H9 (cell line): ENCODE data around the gene ALLC. TPM values are rescaled to one million over a fixed set of nuclear protein-coding genes. Genes with fewer than 3 reads are reported as not detected.

ENCODE experiments used
- DNase-seq: peaks from one replicate; pipeline ENCODE4 v3.0.0-alpha.2; 2017
- H2AFZ ChIP-seq: one replicate; pipeline ENCODE4 v1.6.1; 2013; ENCODE audit warnings: mild to moderate bottlenecking, low read length, control low read depth, moderate library complexity
- H2AK5ac ChIP-seq: 2 replicates; pipeline ENCODE4 v1.6.1; 2013; ENCODE audit warnings: low read length, control low read depth, mixed read lengths; ENCODE audit not compliant: insufficient read length
- H2BK120ac ChIP-seq: one replicate; pipeline ENCODE4 v1.6.1; 2013; ENCODE audit warnings: low read depth, mild to moderate bottlenecking, low read length, control low read depth, inconsistent platforms; ENCODE audit not compliant: poor library complexity, severe bottlenecking
- H2BK12ac ChIP-seq: 2 replicates; pipeline ENCODE4 v1.6.1; 2013; ENCODE audit warnings: low read length, control low read depth, mixed read lengths, low read depth; ENCODE audit not compliant: insufficient read length
- H2BK15ac ChIP-seq: 2 replicates; pipeline ENCODE4 v1.6.1; 2013; ENCODE audit warnings: low read depth, low read length, control low read depth
- H2BK20ac ChIP-seq: one replicate; pipeline ENCODE4 v1.6.1; 2013; ENCODE audit warnings: low read depth, mild to moderate bottlenecking, low read length, control low read depth, inconsistent platforms; ENCODE audit not compliant: poor library complexity, severe bottlenecking
- H2BK5ac ChIP-seq: 2 replicates; pipeline ENCODE4 v1.6.1; 2013; ENCODE audit warnings: low read length, control low read depth, mixed read lengths; ENCODE audit not compliant: insufficient read length
- H3K14ac ChIP-seq: 2 replicates; pipeline ENCODE4 v1.6.1; 2013; ENCODE audit warnings: low read length, control low read depth; ENCODE audit not compliant: insufficient read depth
- H3K18ac ChIP-seq: 2 replicates; pipeline ENCODE4 v1.6.1; 2013; ENCODE audit warnings: low read depth, mild to moderate bottlenecking, mixed read lengths, low read length, control low read depth; ENCODE audit not compliant: insufficient read length
- H3K23ac ChIP-seq: 2 replicates; pipeline ENCODE4 v1.6.1; 2013; ENCODE audit warnings: low read length, control low read depth, mixed read lengths, low read depth; ENCODE audit not compliant: insufficient read length
- H3K23me2 ChIP-seq: 2 replicates; pipeline ENCODE4 v1.6.1; 2013; ENCODE audit warnings: low read depth, mild to moderate bottlenecking, mixed read lengths, low read length, control low read depth; ENCODE audit not compliant: insufficient read length, poor library complexity, severe bottlenecking
- H3K27ac ChIP-seq: 2 replicates; pipeline ENCODE4 v1.5.1; 2013; ENCODE audit warnings: low read length, control low read depth, mixed read lengths, low read depth; ENCODE audit not compliant: insufficient read length
- H3K27me3 ChIP-seq: 2 replicates; pipeline ENCODE4 v1.6.1; 2013; ENCODE audit warnings: low read length, control low read depth, inconsistent platforms; ENCODE audit not compliant: insufficient read depth
- H3K4ac ChIP-seq: 2 replicates; pipeline ENCODE4 v1.6.1; 2013; ENCODE audit warnings: low read depth, mild to moderate bottlenecking, control low read depth, inconsistent platforms, low read length, moderate library complexity
- H3K4me1 ChIP-seq: 2 replicates; pipeline ENCODE4 v1.6.1; 2013; ENCODE audit warnings: low read length, control low read depth, inconsistent platforms; ENCODE audit not compliant: insufficient read depth
- H3K4me2 ChIP-seq: 2 replicates; pipeline ENCODE4 v1.6.1; 2013; ENCODE audit warnings: low read length, control low read depth, mixed read lengths; ENCODE audit not compliant: insufficient read length, insufficient read depth
- H3K56ac ChIP-seq: 2 replicates; pipeline ENCODE4 v1.6.1; 2013; ENCODE audit warnings: low read depth, mild to moderate bottlenecking, mixed read lengths, low read length, control low read depth; ENCODE audit not compliant: insufficient read length
- H3K79me1 ChIP-seq: 2 replicates; pipeline ENCODE4 v1.6.1; 2013; ENCODE audit warnings: low read depth, mild to moderate bottlenecking, moderate library complexity, low read length, control low read depth, inconsistent platforms; ENCODE audit not compliant: insufficient read depth, poor library complexity, severe bottlenecking
- H3K79me2 ChIP-seq: 2 replicates; pipeline ENCODE4 v1.6.1; 2013; ENCODE audit warnings: low read length, control low read depth, inconsistent platforms; ENCODE audit not compliant: insufficient read depth
- H3K9ac ChIP-seq: 2 replicates; pipeline ENCODE4 v1.6.1; 2013; ENCODE audit warnings: low read length, control low read depth, mixed read lengths; ENCODE audit not compliant: insufficient read length; ENCODE audit errors: extremely low read depth
- H3K9me3 ChIP-seq: one replicate; pipeline ENCODE4 v1.6.1; 2013; ENCODE audit warnings: low read depth, low read length, inconsistent platforms; ENCODE audit not compliant: control insufficient read depth
- H3T11ph ChIP-seq: one replicate; pipeline ENCODE4 v1.6.1; 2013; ENCODE audit warnings: mild to moderate bottlenecking, low read length, control low read depth, inconsistent platforms
- H4K20me1 ChIP-seq: one replicate; pipeline ENCODE4 v1.6.1; 2013; ENCODE audit not compliant: control insufficient read depth, insufficient read length, insufficient read depth
- H4K5ac ChIP-seq: 2 replicates; pipeline ENCODE4 v1.6.1; 2013; ENCODE audit warnings: low read depth, mild to moderate bottlenecking, mixed read lengths, low read length, control low read depth; ENCODE audit not compliant: insufficient read length
- H4K8ac ChIP-seq: replicated peaks from 2 replicates; pipeline ENCODE4 v1.6.1; 2013; ENCODE audit warnings: low read length, control low read depth, mixed read lengths, low read depth; ENCODE audit not compliant: insufficient read length
- H4K91ac ChIP-seq: 2 replicates; pipeline ENCODE4 v1.6.1; 2013; ENCODE audit warnings: low read depth, mild to moderate bottlenecking, moderate library complexity, mixed read lengths, low read length, control low read depth; ENCODE audit not compliant: insufficient read length
- H3K27ac Mint-ChIP-seq, 3 experiments: 2 replicates in 2 of 3; 3 replicates in 1 of 3; pipeline ENCODE4 v1.8.0; 2020 to 2021; ENCODE audit warnings: mixed read lengths in 3 of 3, mild to moderate bottlenecking in 1 of 3, moderate library complexity in 1 of 3
- H3K27me3 Mint-ChIP-seq: 2 replicates; pipeline ENCODE4 v1.8.0; 2021; ENCODE audit warnings: low read depth, mild to moderate bottlenecking, moderate library complexity, mixed read lengths
- H3K36me3 Mint-ChIP-seq, 3 experiments: 2 replicates in 2 of 3; 3 replicates in 1 of 3; pipeline ENCODE4 v1.8.0; 2020 to 2021; ENCODE audit warnings: low read depth in 3 of 3, mixed read lengths in 3 of 3; ENCODE audit not compliant: insufficient read depth in 1 of 3
- H3K4me1 Mint-ChIP-seq, 2 experiments: 2 replicates each; pipeline ENCODE4 v1.8.0; 2020; ENCODE audit warnings: mixed read lengths in 2 of 2
- H3K4me3 Mint-ChIP-seq, 2 experiments: 2 replicates in 1 of 2; 3 replicates in 1 of 2; pipeline ENCODE4 v1.8.0; 2020 to 2021; ENCODE audit warnings: mild to moderate bottlenecking in 2 of 2, mixed read lengths in 2 of 2, moderate library complexity in 1 of 2
- H3K9me3 Mint-ChIP-seq, 2 experiments: 2 replicates in 1 of 2; 3 replicates in 1 of 2; pipeline ENCODE4 v1.8.0; 2020; ENCODE audit warnings: mild to moderate bottlenecking in 2 of 2, mixed read lengths in 2 of 2, moderate library complexity in 1 of 2
- total RNA-seq: library from RNA; stranded (reverse); gene quantifications from 2 replicates; pipeline ENCODE4 v1.2.1, GENCODE V29; 2021
- TF ChIP-seq, protein P1 (sequence below): fragments of 200-600 bp; sonication (generic); conservative IDR thresholded peaks from 3 replicates; pipeline ENCODE4 v1.8.0; 2021; ENCODE audit warnings: antibody characterized with exemption, mild to moderate bottlenecking

Gene ALLC
- total RNA-seq, 1 experiment from 2014 or later = not detected

DNA sequence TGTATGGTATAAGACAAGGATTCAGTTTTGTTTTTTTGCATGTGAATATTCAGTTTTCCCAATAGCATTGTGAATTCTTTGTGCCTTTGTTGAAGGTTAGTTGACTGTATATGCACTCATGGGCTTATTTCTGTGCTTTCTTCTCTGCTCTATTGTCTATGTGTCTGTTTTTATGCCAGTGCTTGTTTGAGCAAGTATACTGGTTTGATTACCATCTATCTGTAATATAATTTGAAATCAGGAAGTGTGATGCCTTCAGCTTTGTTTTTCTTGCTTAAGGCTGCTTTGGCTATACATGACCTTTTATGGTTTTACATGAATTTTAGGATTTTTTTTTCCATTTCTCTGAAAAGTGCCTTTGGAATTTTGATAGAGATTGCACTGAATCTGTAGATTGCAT lies 39.6 kb upstream of the ALLC start:
- no peak overlapping the region for H2BK20ac ChIP-seq
- no peak overlapping the region for H3K27ac ChIP-seq
- peaks cover 34 to 40% of the 10 kb centered on the region in 2 experiments for H3K9me3 Mint-ChIP-seq
- no peaks in the 10 kb centered on the region for H3K79me2 ChIP-seq
- H3K4ac ChIP-seq = no peak overlapping the region
- DNase-seq = no peak
- H3K14ac ChIP-seq = no peak overlapping the region
- H4K20me1 ChIP-seq = no peaks in the 10 kb centered on the region
- no peaks in the 10 kb centered on the region for H3K27me3 ChIP-seq
- H3K27me3 Mint-ChIP-seq = peaks cover 3% of the 10 kb centered on the region; the same call in 1 of the 2 replicates
- no peak overlapping the region for H2BK5ac ChIP-seq
- H4K8ac ChIP-seq = no peak overlapping the region
- H3K4me2 ChIP-seq = no peak overlapping the region
- H4K91ac ChIP-seq = no peak overlapping the region
- H3K23me2 ChIP-seq = no peaks in the 10 kb centered on the region
- H3K4me3 Mint-ChIP-seq = no peak overlapping the region
- no peaks in the 10 kb centered on the region; a peak in 1 of 4 replicates for H3K4me1 Mint-ChIP-seq
- no peaks in the 10 kb centered on the region for H3K4me1 ChIP-seq
- H3K18ac ChIP-seq = no peak overlapping the region
- no peak overlapping the region for H2BK120ac ChIP-seq
- no peaks in the 10 kb centered on the region for H3K79me1 ChIP-seq
- H3K56ac ChIP-seq = no peak overlapping the region
- no peak overlapping the region for H4K5ac ChIP-seq
- no peak overlapping the region for H3K27ac Mint-ChIP-seq
- no peak overlapping the region for H3K9ac ChIP-seq
- H3K36me3 Mint-ChIP-seq = peaks cover 0 to 23% (median 11%) of the 10 kb centered on the region in 3 experiments; a peak in 6 of 7 replicates
- TF ChIP-seq, protein P1, sequence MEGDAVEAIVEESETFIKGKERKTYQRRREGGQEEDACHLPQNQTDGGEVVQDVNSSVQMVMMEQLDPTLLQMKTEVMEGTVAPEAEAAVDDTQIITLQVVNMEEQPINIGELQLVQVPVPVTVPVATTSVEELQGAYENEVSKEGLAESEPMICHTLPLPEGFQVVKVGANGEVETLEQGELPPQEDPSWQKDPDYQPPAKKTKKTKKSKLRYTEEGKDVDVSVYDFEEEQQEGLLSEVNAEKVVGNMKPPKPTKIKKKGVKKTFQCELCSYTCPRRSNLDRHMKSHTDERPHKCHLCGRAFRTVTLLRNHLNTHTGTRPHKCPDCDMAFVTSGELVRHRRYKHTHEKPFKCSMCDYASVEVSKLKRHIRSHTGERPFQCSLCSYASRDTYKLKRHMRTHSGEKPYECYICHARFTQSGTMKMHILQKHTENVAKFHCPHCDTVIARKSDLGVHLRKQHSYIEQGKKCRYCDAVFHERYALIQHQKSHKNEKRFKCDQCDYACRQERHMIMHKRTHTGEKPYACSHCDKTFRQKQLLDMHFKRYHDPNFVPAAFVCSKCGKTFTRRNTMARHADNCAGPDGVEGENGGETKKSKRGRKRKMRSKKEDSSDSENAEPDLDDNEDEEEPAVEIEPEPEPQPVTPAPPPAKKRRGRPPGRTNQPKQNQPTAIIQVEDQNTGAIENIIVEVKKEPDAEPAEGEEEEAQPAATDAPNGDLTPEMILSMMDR = no peak
- H2BK12ac ChIP-seq = no peak overlapping the region
- no peak overlapping the region for H3T11ph ChIP-seq
- H2BK15ac ChIP-seq = no peak overlapping the region
- no peak overlapping the region for H2AK5ac ChIP-seq
- H3K23ac ChIP-seq = no peak overlapping the region
- H2AFZ ChIP-seq = no peak overlapping the region
- no peaks in the 10 kb centered on the region for H3K9me3 ChIP-seq
